Measurements from ENCODE around the gene KDM4C. TPM values are rescaled to one million over a fixed set of nuclear protein-coding genes. Genes with fewer than 3 reads are reported as not detected.

KDM4C gene
- total RNA-seq, 2 experiments from 2014 or later, result 60.1 to 61.3 TPM

DNA sequence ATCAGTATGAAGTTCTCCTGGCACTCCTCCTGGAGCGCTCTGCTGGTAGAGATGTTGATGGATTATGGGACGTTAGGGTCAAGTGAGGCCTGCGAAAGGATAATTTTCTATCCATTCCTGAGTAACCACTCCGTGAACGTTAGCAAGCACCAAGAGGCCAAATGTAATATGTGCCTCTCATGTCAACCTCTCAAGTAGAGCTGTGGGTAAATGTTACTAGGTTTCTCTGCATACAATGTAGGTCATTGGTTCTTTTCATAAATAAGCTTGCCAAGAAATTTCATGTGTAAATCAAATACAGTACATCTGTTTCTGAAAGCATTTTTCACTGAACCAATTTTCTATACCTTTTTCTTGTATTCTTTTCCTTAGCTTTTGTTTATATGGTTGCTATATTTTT is 126.3 kb downstream of the KDM4C start:
- no peaks in the 10 kb centered on the region for H3K27me3 ChIP-seq (ENCODE audit: control insufficient read depth in 1 of 2, insufficient read depth in 2 of 2, low read length in 2 of 2)
- H3K27ac Mint-ChIP-seq, result no peak overlapping the region
- TF ChIP-seq, protein P1, sequence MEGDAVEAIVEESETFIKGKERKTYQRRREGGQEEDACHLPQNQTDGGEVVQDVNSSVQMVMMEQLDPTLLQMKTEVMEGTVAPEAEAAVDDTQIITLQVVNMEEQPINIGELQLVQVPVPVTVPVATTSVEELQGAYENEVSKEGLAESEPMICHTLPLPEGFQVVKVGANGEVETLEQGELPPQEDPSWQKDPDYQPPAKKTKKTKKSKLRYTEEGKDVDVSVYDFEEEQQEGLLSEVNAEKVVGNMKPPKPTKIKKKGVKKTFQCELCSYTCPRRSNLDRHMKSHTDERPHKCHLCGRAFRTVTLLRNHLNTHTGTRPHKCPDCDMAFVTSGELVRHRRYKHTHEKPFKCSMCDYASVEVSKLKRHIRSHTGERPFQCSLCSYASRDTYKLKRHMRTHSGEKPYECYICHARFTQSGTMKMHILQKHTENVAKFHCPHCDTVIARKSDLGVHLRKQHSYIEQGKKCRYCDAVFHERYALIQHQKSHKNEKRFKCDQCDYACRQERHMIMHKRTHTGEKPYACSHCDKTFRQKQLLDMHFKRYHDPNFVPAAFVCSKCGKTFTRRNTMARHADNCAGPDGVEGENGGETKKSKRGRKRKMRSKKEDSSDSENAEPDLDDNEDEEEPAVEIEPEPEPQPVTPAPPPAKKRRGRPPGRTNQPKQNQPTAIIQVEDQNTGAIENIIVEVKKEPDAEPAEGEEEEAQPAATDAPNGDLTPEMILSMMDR (IDR thresholded peaks at IDR 0.05), result no peak
- H3K4me1 Mint-ChIP-seq (ENCODE audit: low read depth), result peaks cover 23% of the 10 kb centered on the region
- peaks cover 4% of the 10 kb centered on the region for H3K36me3 ChIP-seq (ENCODE audit: insufficient read depth, low read length)
- no peak for ATAC-seq (ENCODE audit: poor library complexity)
- H3K9me3 ChIP-seq (ENCODE audit: control insufficient read depth in 1 of 2, insufficient read depth in 1 of 2, low read length in 2 of 2), result no peaks in the 10 kb centered on the region
- ChIA-PET POLR2A (interaction anchor here (1.3 kb wide), 1 partner anchor 126 kb away, joined by 3 read pairs; the partner anchor contains the start of gene KDM4C), CTCF (no interaction called here)
- H3K4me3 ChIP-seq (ENCODE audit: low read length), result no peak overlapping the region
- H3K4me3 Mint-ChIP-seq, result no peak overlapping the region
- H3K4me1 ChIP-seq (ENCODE audit: insufficient read depth, low read length), result no peaks in the 10 kb centered on the region
- H3K27ac ChIP-seq (ENCODE audit: low read depth in 1 of 2, low read length in 2 of 2), result no peak overlapping the region
- peaks cover 65% of the 10 kb centered on the region for H3K36me3 Mint-ChIP-seq (ENCODE audit: low read depth)
- intact Hi-C loops (cut with DNase I, micrococcal nuclease), result no loop called here
- no peaks in the 10 kb centered on the region for H3K9me3 Mint-ChIP-seq
- H3K27me3 Mint-ChIP-seq, result no peaks in the 10 kb centered on the region
- no peak for DNase-seq

DNA sequence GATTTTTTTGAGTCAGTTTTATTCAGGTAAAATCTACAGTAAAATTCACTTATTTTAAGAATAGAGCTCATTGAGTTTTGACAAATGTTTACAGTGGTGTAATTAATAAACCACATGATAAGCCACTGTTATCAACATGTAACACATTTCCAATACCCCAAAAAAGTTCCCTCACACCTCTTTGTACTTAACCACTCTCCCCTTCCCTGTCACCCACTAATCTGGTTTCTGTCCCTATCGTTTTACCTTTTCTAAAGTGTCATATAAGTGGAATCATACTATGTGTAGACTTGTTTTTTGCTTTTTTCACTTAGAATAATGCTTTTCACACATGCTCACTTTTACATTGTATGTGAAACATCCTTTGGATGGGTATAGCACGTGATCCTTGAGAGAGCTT is 127.2 kb downstream of the KDM4C start:
- TF ChIP-seq, protein P1 (IDR thresholded peaks at IDR 0.05), result no peak
- ATAC-seq (ENCODE audit: poor library complexity) (no peak), DNase-seq (no peak)
- intact Hi-C loops (cut with DNase I, micrococcal nuclease), result no loop called here
- peaks cover 9% of the 10 kb centered on the region for H3K36me3 ChIP-seq (ENCODE audit: insufficient read depth, low read length)
- H3K9me3 Mint-ChIP-seq, result no peaks in the 10 kb centered on the region
- H3K27ac Mint-ChIP-seq, result no peak overlapping the region
- H3K9me3 ChIP-seq (ENCODE audit: control insufficient read depth in 1 of 2, insufficient read depth in 1 of 2, low read length in 2 of 2), result no peaks in the 10 kb centered on the region
- POLR2A ChIA-PET, result interaction anchor here (1.3 kb wide), 1 partner anchor 127 kb away, joined by 3 read pairs; the partner anchor contains the start of gene KDM4C
- no peak overlapping the region for H3K4me3 ChIP-seq (ENCODE audit: low read length)
- H3K4me3 Mint-ChIP-seq, result no peak overlapping the region
- CTCF ChIA-PET, result no interaction called here
- peaks cover 30% of the 10 kb centered on the region for H3K4me1 Mint-ChIP-seq (ENCODE audit: low read depth)
- no peaks in the 10 kb centered on the region for H3K27me3 ChIP-seq (ENCODE audit: control insufficient read depth in 1 of 2, insufficient read depth in 2 of 2, low read length in 2 of 2)
- H3K27ac ChIP-seq (ENCODE audit: low read depth in 1 of 2, low read length in 2 of 2), result no peak overlapping the region
- H3K36me3 Mint-ChIP-seq (ENCODE audit: low read depth), result peaks cover 74% of the 10 kb centered on the region
- H3K4me1 ChIP-seq (ENCODE audit: insufficient read depth, low read length), result no peaks in the 10 kb centered on the region
- H3K27me3 Mint-ChIP-seq, result no peaks in the 10 kb centered on the region

DNA sequence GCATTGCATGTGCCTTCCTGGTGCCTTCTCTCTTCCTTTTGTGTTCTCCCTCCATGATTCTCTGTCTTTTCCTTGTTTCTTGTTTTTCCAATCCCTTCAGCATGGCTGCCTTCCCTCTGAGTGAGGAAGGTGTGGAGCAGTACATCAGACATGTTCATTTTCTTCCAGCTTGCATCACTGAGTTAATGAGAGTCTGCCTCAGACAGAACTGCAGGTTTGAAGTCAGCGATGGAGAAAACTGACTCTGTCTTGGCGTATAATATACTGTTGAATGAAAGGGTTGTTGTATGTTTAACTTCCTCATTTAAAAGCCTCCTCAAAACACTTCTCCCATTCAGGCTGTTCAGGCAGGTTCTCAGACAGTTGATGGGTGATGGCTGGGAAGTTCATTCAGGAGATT is 129.3 kb downstream of the KDM4C start:
- Histone ChIP-seq H3K4me3 (ENCODE audit: low read length) (no peak overlapping the region), H3K27me3 (ENCODE audit: control insufficient read depth in 1 of 2, insufficient read depth in 2 of 2, low read length in 2 of 2) (no peaks in the 10 kb centered on the region), H3K9me3 (ENCODE audit: control insufficient read depth in 1 of 2, insufficient read depth in 1 of 2, low read length in 2 of 2) (no peaks in the 10 kb centered on the region), H3K27ac (ENCODE audit: low read depth in 1 of 2, low read length in 2 of 2) (no peak overlapping the region), H3K36me3 (ENCODE audit: insufficient read depth, low read length) (peaks cover 16% of the 10 kb centered on the region), H3K4me1 (ENCODE audit: insufficient read depth, low read length) (no peaks in the 10 kb centered on the region)
- TF ChIP-seq, protein P1 (IDR thresholded peaks at IDR 0.05), result no peak
- H3K27ac Mint-ChIP-seq, result no peak overlapping the region
- POLR2A ChIA-PET, result no interaction called here
- H3K4me3 Mint-ChIP-seq, result no peak overlapping the region
- intact Hi-C loops (cut with DNase I, micrococcal nuclease), result no loop called here
- no peak for DNase-seq
- H3K9me3 Mint-ChIP-seq, result no peaks in the 10 kb centered on the region
- no peaks in the 10 kb centered on the region for H3K27me3 Mint-ChIP-seq
- H3K4me1 Mint-ChIP-seq (ENCODE audit: low read depth), result peaks cover 43% of the 10 kb centered on the region
- no peak for ATAC-seq (ENCODE audit: poor library complexity)
- CTCF ChIA-PET, result no interaction called here
- peaks cover 75% of the 10 kb centered on the region for H3K36me3 Mint-ChIP-seq (ENCODE audit: low read depth)
